HepG2 (cell line): ENCODE results near the gene FASLG. TPM values are rescaled to one million over a fixed set of nuclear protein-coding genes. Genes with fewer than 3 reads are reported as not detected.

Source experiments
- ATAC-seq: fragments of 200-7000 bp; cut with Tn5 transposase; 3 replicates; pipeline ENCODE4 v1.9.1; 2020; ENCODE audit warnings: mild to moderate bottlenecking, moderate library complexity
- BruUV-seq: library from RNA; stranded (reverse); fragments of 400-500 nt; replicated peaks from 2 replicates; lab custom pipeline; 2021; lab: Mats Ljungman, UMichigan
- CTCF ChIA-PET: fragments of 300-600 bp; formaldehyde crosslinking; extraction: SDS; loops from one replicate; lab custom pipeline; 2021; ENCODE audit warnings: low total read pairs, inconsistent platforms, low intra/inter-chr PET ratio; lab: Yijun Ruan, JAX
- POLR2A ChIA-PET: fragments of 350-600 bp; sonication (Branson Sonifier 250); formaldehyde crosslinking; loops from one replicate; lab custom pipeline; 2020; ENCODE audit warnings: antibody characterized with exemption, inconsistent platforms; lab: Yijun Ruan, JAX
- DNase-seq: peaks from one replicate; pipeline ENCODE4 v3.0.0-alpha.2; 2015; ENCODE audit warnings: low spot score
- FAIRE-seq: peaks from 3 replicates; lab custom pipeline; 2011; peaks lifted over from hg19 to GRCh38; lab: Jason Lieb, UNC
- H2AFZ ChIP-seq: one replicate; pipeline ENCODE4 v1.6.1; 2011; ENCODE audit warnings: low read length, inconsistent platforms
- H3K27ac ChIP-seq: fragments of 300-600 bp; 3 replicates; pipeline ENCODE4 v1.8.0; 2011; ENCODE audit warnings: mixed run types, mild to moderate bottlenecking, mixed read lengths, low read length, inconsistent platforms; ENCODE audit not compliant: insufficient read depth; ENCODE audit errors: extremely low read length
- H3K27me3 ChIP-seq, 2 experiments: fragments of 200-600 bp in 1 of 2; 2 replicates in 1 of 2; 3 replicates in 1 of 2; pipeline versions ENCODE4 v1.6.0 to v1.8.0; 2011; ENCODE audit warnings: low read length in 2 of 2, mild to moderate bottlenecking in 2 of 2, moderate library complexity in 2 of 2, inconsistent platforms in 1 of 2; ENCODE audit not compliant: insufficient read depth in 2 of 2, control insufficient read depth in 1 of 2
- H3K36me3 ChIP-seq, 2 experiments: fragments of 200-600 bp in 1 of 2; replicated peaks in 1 of 2; 2 replicates in 1 of 2; 3 replicates in 1 of 2; pipeline versions ENCODE4 v1.5.1 to v1.8.0; 2011; ENCODE audit warnings: low read length in 2 of 2, inconsistent platforms in 1 of 2; ENCODE audit not compliant: insufficient read depth in 2 of 2, control insufficient read depth in 1 of 2
- H3K4me1 ChIP-seq: 2 replicates; pipeline ENCODE4 v1.5.1; 2012; ENCODE audit warnings: low read length, inconsistent platforms; ENCODE audit not compliant: insufficient read depth
- H3K4me2 ChIP-seq: 2 replicates; pipeline ENCODE4 v1.6.0; 2011; ENCODE audit warnings: low read depth, low read length, inconsistent platforms
- H3K4me3 ChIP-seq, 3 experiments: fragments of 200-600 bp in 1 of 3; sonication (generic), shearing (Covaris generic) in 1 of 3; replicated peaks in 1 of 3; 2 replicates each; pipeline ENCODE4 v1.5.1; 2011 to 2016; ENCODE audit warnings: low read length in 3 of 3, inconsistent platforms in 2 of 3, low read depth in 2 of 3, mild to moderate bottlenecking in 2 of 3, control low read depth in 1 of 3, mixed read lengths in 1 of 3; ENCODE audit not compliant: insufficient read depth in 1 of 3
- H3K79me2 ChIP-seq: one replicate; pipeline ENCODE4 v1.6.1; 2011; ENCODE audit warnings: low read length, inconsistent platforms; ENCODE audit not compliant: insufficient read depth
- H3K9ac ChIP-seq: 2 replicates; pipeline ENCODE4 v1.6.0; 2011; ENCODE audit warnings: mild to moderate bottlenecking, low read depth, low read length, inconsistent platforms; ENCODE audit not compliant: insufficient read depth
- H3K9me3 ChIP-seq: 2 replicates; pipeline ENCODE4 v1.5.1; 2012; ENCODE audit warnings: mild to moderate bottlenecking, low read length
- H4K20me1 ChIP-seq: 2 replicates; pipeline ENCODE4 v1.6.0; 2011; ENCODE audit warnings: inconsistent platforms, mild to moderate bottlenecking, low read length, moderate library complexity; ENCODE audit not compliant: insufficient read depth
- E2F2 ChIP-seq: sonication (generic); formaldehyde crosslinking; IDR thresholded peaks from 2 replicates; pipeline ENCODE4 v1.4.0; 2020; ENCODE audit warnings: missing genetic modification reagents, borderline replicate concordance
- ZFX ChIP-seq: sonication (generic); formaldehyde crosslinking; IDR thresholded peaks from 2 replicates; pipeline ENCODE4 v1.4.0; 2020; ENCODE audit warnings: mild to moderate bottlenecking, low read depth, missing genetic modification reagents, moderate library complexity
- ZNF724P ChIP-seq: sonication (generic); formaldehyde crosslinking; IDR thresholded peaks from 2 replicates; pipeline ENCODE4 v1.8.0; 2022; ENCODE audit warnings: missing genetic modification reagents, borderline replicate concordance
- WGBS: methylation state at CpG from one replicate; pipeline ENCODE4 v1.1.6; 2017; ENCODE audit warnings: low lambda C conversion rate; 5-methylcytosine and 5-hydroxymethylcytosine counted together
- in situ Hi-C: cut with HindIII; loops from 2 replicates; pipeline ENCODE4 v1.10.0; 2017; ENCODE audit warnings: low pct_unique_long_range_greater_than_20kb; ENCODE audit not compliant: extremely low pct_ligation_motif_present
- intact Hi-C: fragments of 100-400 bp; cut with micrococcal nuclease; formaldehyde crosslinking; loops from one replicate; pipeline ENCODE4 v1.10.0; 2022; ENCODE audit not compliant: unreplicated experiment
- polyA plus RNA-seq, 8 experiments: library from polyadenylated mRNA; depleted of rRNA in 3 of 8; stranded (reverse) in 7 of 8; unstranded in 1 of 8; fragments of >200 nt; fragmentation: Illumina TruSeq in 4 of 8; extraction: Trizol in 4 of 8; gene quantifications; 2 replicates each; pipeline versions ENCODE4 v1.2.1 to v1.2.3, GENCODE V29; 2011 to 2016; ENCODE audit warnings: low read depth in 4 of 8, missing spikeins in 1 of 8, mixed read lengths in 1 of 8; ENCODE audit not compliant: insufficient read depth in 1 of 8
- total RNA-seq, 5 experiments: library from RNA; depleted of rRNA; stranded (reverse); fragments of >200 nt; fragmentation: Illumina TruSeq; extraction: Trizol; gene quantifications; 2 replicates each; pipeline ENCODE4 v1.2.3, GENCODE V29; 2016; ENCODE audit warnings: low read depth in 1 of 5

The FASLG gene
- total and polyA plus RNA-seq, 2 of the 13 experiments (the other 11 are each of a cell fraction or from before 2014, with no cell fraction given) = 0.08 TPM; not detected in 1

GRCh38 chr1:172673761-172674160 is 14.9 kb downstream of the FASLG start:
- no peak for ATAC-seq
- no peaks in the 10 kb centered on the region; a peak in 1 of 5 replicates for H3K27me3 ChIP-seq
- in situ Hi-C loops = no loop called here
- ChIA-PET POLR2A (no interaction called here), CTCF (no interaction called here)
- no peaks in the 10 kb centered on the region for H3K79me2 ChIP-seq
- H3K4me2 ChIP-seq = no peak overlapping the region
- intact Hi-C loops = no loop called here
- no peak for DNase-seq
- H3K4me3 ChIP-seq = no peak overlapping the region
- no peak overlapping the region for H3K27ac ChIP-seq
- no peaks in the 10 kb centered on the region for H4K20me1 ChIP-seq
- no peaks in the 10 kb centered on the region for H3K4me1 ChIP-seq
- H3K9me3 ChIP-seq = no peaks in the 10 kb centered on the region
- no peaks in the 10 kb centered on the region for H3K36me3 ChIP-seq
- no peak overlapping the region for H3K9ac ChIP-seq
- FAIRE-seq = no peak
- BruUV-seq = no TSS peak
- no peak overlapping the region for H2AFZ ChIP-seq
- TF ChIP-seq E2F2 (CRISPR knock-in tag) (no peak), ZNF724P (no peak)
- TF ChIP-seq, all 625 proteins: peak for 0
- 11% methylated on average over 2 of the region's 2 CpGs for WGBS

- DNase-seq = no peak
- H3K4me2 ChIP-seq = no peak overlapping the region
- CTCF ChIA-PET = no interaction called here
- no peak for TF ChIP-seq ZFX (CRISPR knock-in tag)
- TF ChIP-seq, all 625 proteins: peak for 0
- H3K9me3 ChIP-seq = no peaks in the 10 kb centered on the region
- no peak for FAIRE-seq
- POLR2A ChIA-PET = no interaction called here
- no peaks in the 10 kb centered on the region for H3K36me3 ChIP-seq
- H3K27ac ChIP-seq = no peak overlapping the region
- H3K9ac ChIP-seq = no peak overlapping the region
- no peaks in the 10 kb centered on the region for H4K20me1 ChIP-seq
- 32% methylated on average over 4 of the region's 4 CpGs for WGBS
- H2AFZ ChIP-seq = no peak overlapping the region
- H3K4me3 ChIP-seq = no peak overlapping the region
- no peak for ATAC-seq
- no peaks in the 10 kb centered on the region for H3K79me2 ChIP-seq
- no TSS peak for BruUV-seq
- no peaks in the 10 kb centered on the region for H3K4me1 ChIP-seq
- H3K27me3 ChIP-seq = no peaks in the 10 kb centered on the region; a peak in 2 of 5 replicates
- intact Hi-C loops = no loop called here
- in situ Hi-C loops = no loop called here
Measured at GRCh38 chr1:172674831-172675613, 16.1 kb downstream of the FASLG start.
